Stimulated activated CD8-positive, alpha-beta memory T cell treated with anti-CD3 and anti-CD28 coated beads, Interleukin-12 subunit alpha, Interleukin-12 subunit beta, amount 100 ng/mL, for 1 hour (primary cell): ENCODE measurements around the gene FAM240A.
"Not testable (repeated sequence)": the region's sequence is repeated elsewhere in the genome, so short reads cannot be mapped to it uniquely, and the experiment has no call there.

Source experiments
- DNase-seq: peaks from one replicate; pipeline ENCODE4 v3.0.0-alpha.2; 2020; ENCODE audit warnings: low read depth

FAM240A gene

DNA sequence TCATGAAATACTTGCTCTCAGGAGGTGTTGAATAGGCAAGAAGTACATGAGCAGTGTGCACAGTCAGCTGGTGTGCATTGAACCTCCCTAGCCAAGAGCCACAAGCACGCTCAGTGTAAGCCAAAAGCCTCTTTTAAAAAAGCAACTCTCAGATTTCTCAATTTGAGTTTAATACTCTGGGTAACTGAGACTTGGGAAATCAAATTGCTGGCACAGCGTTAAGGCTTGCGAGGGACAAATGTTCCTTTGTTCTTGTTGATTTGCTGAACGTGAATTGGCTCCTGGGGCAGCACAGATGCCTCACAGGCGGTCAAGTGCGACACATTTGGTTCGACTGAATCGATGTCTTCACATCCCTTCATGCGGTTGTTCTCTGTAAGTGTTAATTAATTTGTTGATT, at the start of gene FAM240A:
Gene FAM240A (plus strand): TSS at position 202 of the 400 bp plus-strand sequence. CDS start 159 bp downstream, at position 361.
- DNase-seq: no peak

DNA sequence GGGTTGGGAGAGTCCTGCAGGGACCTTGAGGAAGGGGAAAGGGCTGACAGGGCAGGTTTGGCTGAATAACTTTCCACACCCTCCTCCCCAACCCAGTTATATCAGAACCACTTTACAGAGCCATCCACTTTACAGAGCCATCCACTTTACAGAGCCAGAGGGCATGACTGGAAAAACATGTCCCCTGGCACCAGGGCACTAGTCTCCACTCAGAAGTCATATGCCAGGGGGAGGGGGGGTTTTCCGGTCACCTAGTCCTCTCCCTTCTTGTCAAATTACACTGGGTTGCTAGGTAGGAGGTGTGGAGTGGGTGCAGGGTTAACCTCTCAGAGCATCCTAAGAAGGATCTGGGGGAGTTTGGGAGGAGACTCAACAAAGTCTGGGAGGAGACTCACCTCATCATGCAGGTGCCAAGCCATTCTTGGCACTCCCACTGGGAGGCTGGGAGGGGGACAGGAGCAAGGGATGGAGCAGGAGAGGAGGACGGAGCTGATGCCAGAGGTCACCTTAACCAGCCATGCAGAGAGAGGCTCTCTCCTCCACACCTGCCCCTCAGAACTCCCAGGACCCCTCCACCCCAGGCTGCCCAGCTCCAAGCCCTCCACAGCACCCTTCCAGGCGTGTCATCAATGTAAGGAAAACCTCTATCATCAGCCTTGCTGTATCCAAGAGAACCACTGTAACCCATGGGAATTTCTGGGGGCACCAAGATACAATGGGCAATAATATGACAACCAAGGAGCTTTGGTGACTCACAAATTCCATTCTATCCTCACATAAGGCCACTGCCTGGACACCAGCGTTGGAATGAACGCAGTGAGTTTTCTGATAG, 47.9 kb upstream of the FAM240A start:
- DNase-seq: no peak

GRCh38 chr3:46565077-46565476, 47.2 kb upstream of the FAM240A start:
- no peak for DNase-seq

DNA sequence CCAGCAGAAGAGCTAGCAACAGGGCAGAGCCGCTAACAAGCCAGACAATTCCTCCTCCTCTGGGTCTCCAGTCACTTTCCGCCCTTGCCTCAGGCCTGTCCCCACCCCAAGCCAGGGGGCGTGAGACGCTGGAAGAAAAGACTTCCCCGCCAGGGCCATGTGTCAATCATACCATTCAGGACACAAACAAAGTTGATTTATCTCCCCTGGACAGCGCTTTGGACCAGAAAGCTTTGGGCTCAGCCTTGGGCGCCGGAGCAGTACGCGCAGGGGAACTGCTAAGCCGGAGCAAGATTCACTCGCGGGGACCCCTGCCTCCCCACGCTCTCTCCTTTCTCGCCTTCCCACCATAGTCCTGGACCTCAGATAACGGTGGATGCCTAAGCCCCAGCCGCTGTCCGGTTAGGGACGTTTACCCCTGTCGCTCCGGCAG, 46.7 kb upstream of the FAM240A start:
- no peak for DNase-seq

DNA sequence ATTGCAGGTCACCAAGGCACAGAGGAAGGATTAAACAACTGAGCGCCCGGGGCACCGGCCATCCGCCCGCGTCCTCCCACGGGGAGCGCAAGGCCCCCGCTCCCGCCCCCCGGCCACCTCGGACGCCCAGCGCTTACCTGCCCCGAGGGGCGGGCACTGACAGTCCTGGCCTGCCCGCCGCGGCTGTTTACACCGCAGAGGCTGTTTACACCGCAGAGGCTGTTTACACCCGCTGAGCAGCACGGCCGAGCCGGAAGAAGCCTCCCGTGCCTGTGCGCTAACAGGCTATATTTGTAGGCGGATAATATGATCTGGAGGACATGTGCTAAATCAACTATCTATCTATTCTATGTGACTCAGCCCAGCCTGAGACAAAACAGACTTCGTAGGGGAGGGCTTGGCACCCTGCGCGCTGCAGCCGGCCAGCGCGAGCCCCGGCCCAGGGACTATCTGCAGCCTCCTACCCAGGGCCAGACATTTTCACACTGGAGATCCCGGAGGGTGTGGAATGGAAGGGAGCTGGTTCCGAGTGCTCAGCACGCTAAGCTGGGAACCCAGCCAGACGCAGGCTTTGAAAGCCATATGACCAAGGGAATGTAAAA, 46.2 kb upstream of the FAM240A start, which contains the start of gene LRRC2:
Gene LRRC2 (minus strand): TSS at position 263 of the 602 bp plus-strand sequence. CDS start 14,711 bp downstream, outside the sequence.
- DNase-seq: no peak

DNA sequence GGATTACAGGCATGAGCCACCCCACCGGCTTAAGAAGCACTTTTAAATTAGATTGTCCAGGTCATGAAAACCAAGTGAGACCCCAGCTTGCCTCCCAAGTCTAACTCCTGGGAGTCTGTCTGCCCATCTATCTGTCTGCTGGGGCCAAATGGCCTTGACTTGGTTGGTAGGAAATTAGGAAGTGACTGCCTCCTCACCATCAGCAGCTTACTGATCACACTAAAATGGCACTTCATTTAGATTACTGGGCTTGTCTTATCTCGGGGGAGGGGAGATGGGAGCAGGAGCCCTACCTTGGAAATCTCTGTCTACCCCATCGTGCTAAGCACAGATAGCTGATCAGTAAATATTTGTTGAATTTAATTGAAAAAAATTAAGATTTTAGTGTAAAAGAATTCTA, 40.6 kb upstream of the FAM240A start:
- DNase-seq: no peak

DNA sequence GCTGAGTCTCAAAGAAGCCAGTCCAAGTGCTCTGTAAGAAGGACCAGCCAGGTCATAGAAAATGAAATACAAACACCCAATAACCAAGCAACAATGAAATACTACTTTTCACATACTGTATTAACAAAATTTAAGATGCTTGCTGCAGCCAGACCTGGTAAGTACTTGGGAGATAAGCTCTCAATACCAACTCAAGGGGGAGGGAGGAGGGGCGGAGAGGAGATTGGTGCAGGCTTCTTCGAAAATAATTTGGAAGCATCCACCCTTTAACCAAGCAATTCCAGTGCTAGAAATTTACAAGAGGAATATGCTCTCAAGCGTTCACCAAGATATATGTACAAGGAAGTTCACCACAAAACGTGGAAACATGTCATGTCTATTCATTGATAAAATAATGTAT, 38.6 kb upstream of the FAM240A start:
- DNase-seq: no peak

GRCh38 chr3:46574243-46574646, 38.1 kb upstream of the FAM240A start:
- no peak for DNase-seq

- DNase-seq: no peak
Observed at GRCh38 chr3:46574881-46575576, 37.3 kb upstream of the FAM240A start.

DNA sequence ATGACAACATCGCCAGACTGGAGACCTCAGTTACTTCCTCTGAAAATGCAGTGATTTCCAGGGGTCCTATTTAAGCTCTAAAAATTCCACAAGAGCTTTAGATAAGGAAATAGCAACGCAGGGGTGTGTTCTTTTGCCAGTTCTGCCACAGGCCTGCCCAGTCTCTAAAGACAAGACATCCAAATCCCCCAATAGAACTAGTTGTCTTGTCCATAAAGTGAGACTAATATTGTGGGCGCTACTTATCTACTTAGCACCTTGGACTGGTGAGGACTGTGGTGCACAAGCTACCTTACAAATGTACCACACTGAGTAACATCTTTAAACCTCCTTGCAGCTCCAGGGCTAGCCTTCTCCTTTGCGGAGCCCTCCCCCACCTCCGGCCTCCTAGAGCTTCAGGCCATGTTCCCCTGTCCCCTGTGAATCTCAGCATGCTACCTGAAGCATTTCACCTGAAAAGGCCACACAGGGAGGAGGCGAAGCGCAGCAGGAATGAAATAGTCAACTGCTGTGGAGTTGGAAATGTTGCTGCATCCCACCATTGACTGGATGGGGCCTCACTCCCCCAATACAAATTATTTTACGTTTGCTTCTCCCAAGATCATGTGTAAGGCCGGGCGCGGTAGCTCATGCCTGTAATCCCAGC, 36.6 kb upstream of the FAM240A start:
- no peak for DNase-seq

GRCh38 chr3:46576386-46576785, 35.9 kb upstream of the FAM240A start:
- no peak for DNase-seq

- DNase-seq: no peak
Observed at GRCh38 chr3:46576879-46577278, 35.4 kb upstream of the FAM240A start.

DNA sequence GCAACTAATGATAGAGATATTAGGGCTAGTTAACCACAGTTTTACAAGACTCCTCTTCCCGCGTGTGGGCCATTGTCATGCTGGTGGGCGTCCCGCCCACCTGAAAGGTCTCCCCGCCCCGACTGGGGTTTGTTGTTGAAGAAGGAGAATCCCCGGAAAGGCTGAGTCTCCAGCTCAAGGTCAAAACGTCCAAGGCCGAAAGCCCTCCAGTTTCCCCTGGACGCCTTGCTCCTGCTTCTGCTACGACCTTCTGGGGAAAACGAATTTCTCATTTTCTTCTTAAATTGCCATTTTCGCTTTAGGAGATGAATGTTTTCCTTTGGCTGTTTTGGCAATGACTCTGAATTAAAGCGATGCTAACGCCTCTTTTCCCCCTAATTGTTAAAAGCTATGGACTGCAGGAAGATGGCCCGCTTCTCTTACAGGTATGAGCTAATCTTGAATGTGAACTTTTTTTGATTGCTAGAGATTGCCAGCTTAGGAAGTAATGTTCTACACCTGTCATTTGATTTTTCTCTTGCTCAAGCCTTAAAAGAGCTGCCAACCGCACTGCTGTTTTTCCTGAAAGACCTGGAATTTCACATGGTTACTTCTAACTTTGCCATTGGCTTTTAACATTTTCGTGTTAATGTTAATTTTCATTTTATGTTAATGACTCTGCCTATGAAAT, 34.6 kb upstream of the FAM240A start:
- DNase-seq: not testable (repeated sequence)

DNA sequence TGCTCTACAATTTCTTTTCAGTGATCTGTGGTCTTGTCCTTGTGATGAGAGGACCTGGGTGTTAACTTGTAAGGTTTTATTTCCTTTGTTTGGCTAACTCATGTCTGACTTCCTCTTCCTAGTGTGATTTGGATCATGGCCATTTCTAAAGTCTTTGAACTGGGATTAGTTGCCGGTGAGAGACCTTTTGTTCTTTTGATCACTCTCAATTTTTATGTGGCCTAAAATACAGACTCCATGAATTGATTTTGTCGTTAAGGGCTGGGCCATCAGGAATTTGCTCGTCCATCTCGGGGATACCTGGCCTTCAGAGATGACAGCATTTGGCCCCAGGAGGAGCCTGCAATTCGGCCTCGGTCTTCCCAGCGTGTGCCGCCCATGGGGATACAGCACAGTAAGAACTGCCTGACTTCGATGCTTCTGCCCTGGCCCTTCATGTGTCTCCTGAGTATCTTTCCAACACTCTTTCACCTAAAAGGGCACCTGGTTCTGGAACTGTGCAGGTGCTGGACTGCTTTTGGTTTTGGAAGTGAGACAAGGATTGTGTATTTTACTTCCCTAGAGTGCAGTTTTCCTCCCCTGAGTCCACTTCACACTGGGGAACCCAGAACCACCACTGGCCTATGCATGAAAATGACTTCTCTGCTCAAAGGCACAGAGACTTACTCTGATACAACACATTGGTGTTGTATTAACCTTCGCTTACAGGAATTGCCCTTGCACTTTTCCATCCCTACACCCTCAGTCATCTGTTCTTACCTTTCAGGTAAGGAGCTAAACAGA, 33.2 kb upstream of the FAM240A start:
- no peak for DNase-seq

GRCh38 chr3:46579756-46580286, 32.5 kb upstream of the FAM240A start:
- DNase-seq: no peak

DNA sequence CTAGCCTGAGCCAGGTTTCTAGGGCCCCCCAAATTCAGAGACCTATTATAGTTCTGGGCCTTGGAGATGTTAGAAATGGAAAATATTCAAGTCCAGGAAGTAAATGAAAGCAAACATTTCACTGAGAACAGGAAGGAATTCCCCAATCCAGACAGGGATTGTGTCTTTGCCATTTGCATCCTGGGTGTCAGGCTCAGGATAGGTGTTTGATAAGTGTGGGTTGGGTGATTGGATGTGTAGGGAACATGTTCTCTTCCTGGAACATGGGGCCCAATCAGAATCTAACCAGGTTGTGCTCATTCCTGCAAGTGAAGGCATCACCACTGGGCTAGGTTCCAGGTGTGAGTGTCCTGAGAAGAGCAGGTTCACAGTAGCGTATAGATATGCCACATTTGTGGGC, 31.6 kb upstream of the FAM240A start:
- no peak for DNase-seq

GRCh38 chr3:46584598-46585467, 27.5 kb upstream of the FAM240A start:
- DNase-seq: no peak

DNA sequence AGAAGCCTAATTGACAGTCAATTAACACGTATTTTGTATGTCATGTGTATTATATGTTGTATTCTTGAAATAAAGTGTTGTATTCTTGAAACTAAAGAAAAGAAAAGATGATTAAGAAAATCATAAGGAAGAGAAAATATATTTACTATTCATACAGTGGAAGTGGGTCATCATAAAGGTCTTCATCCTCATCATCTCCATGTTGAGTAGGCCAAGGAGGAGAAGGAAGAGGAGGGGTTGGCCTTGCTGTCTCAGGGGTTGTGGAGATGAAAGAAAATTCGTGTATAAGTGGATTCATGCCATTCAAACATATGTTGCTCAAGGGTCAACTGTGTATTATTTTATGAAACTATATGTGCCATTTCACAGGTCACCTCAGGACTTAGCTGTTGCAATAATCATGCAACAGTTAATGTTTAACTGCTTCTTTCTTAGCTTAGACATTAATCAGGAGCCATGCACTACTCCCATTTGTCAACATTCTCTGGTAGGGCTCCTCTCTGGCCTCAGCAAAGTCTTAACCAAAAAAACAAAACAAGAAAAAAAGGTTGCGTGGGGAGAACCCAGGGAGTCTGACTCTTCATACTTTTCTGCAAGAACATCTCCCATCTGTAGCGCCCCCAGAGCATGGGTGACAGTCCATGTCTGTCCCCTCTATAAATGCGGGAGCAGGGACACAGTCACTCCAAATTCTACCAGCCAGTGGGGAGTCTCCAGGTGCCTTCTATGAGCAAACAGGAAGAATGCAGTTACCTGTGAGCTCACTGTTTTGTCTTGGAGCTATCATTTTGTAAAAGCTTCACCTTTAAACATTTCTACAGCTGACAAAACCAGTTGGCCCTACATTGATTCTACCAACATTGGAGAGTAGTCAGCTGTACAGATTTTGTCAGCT, 26.3 kb upstream of the FAM240A start:
- DNase-seq: no peak
